Endothelial cell of umbilical vein (primary cell): ENCODE measurements around the gene CACNA1F. TPM values are rescaled to one million over a fixed set of nuclear protein-coding genes. Genes with fewer than 3 reads are reported as not detected.

Source experiments
- BruUV-seq: library from RNA; stranded (reverse); fragments of 400-500 nt; replicated peaks from 2 replicates; lab custom pipeline; 2021; lab: Mats Ljungman, UMichigan
- CTCF ChIA-PET: fragments of 300-600, 350-600 bp; sonication (Branson Sonifier 250); formaldehyde crosslinking; loops from one replicate; lab custom pipeline; 2021; ENCODE audit warnings: antibody characterized with exemption, inconsistent platforms; lab: Charles Lee
- POLR2A ChIA-PET: fragments of 300-600, 350-600 bp; sonication (Branson Sonifier 250); formaldehyde crosslinking; loops from one replicate; lab custom pipeline; 2021; ENCODE audit warnings: antibody characterized with exemption, inconsistent platforms; lab: Charles Lee
- DNase-seq: peaks from one replicate; pipeline ENCODE4 v3.0.0-alpha.2; 2011; ENCODE audit warnings: low read depth, low spot score
- FAIRE-seq: peaks from 2 replicates; lab custom pipeline; 2011; peaks lifted over from hg19 to GRCh38; lab: Jason Lieb, UNC
- H2AFZ ChIP-seq: 2 replicates; pipeline ENCODE4 v1.6.0; 2012; ENCODE audit warnings: low read depth, low read length, control low read depth, inconsistent platforms
- H3K27ac ChIP-seq: 2 replicates; pipeline ENCODE4 v1.5.1; 2011; ENCODE audit warnings: low read depth, mild to moderate bottlenecking, control low read depth, low read length, moderate library complexity; ENCODE audit not compliant: insufficient read depth
- H3K27me3 ChIP-seq, 2 experiments: 2 replicates each; pipeline versions ENCODE4 v1.6.0 to v1.6.1; 2011; ENCODE audit warnings: low read length in 2 of 2, mixed read lengths in 1 of 2; ENCODE audit not compliant: control insufficient read depth in 2 of 2, insufficient read depth in 2 of 2
- H3K36me3 ChIP-seq, 2 experiments: 2 replicates in 1 of 2; 3 replicates in 1 of 2; pipeline ENCODE4 v1.5.1; 2011; ENCODE audit warnings: low read length in 2 of 2, mild to moderate bottlenecking in 1 of 2, moderate library complexity in 1 of 2; ENCODE audit not compliant: control insufficient read depth in 2 of 2, insufficient read depth in 2 of 2; ENCODE audit errors: extremely low read depth in 1 of 2
- H3K4me1 ChIP-seq: 3 replicates; pipeline ENCODE4 v1.5.1; 2011; ENCODE audit warnings: mild to moderate bottlenecking, low read length; ENCODE audit not compliant: control insufficient read depth, insufficient read depth; ENCODE audit errors: extremely low read depth
- H3K4me2 ChIP-seq: 2 replicates; pipeline ENCODE4 v1.6.1; 2011; ENCODE audit warnings: low read length, control low read depth, mixed read lengths; ENCODE audit not compliant: insufficient read depth
- H3K4me3 ChIP-seq, 3 experiments: fragments of 200-600 bp in 1 of 3; sonication (generic), shearing (Covaris generic) in 1 of 3; replicated peaks in 1 of 3; 2 replicates each; pipeline ENCODE4 v1.5.1; 2011 to 2016; ENCODE audit warnings: control low read depth in 3 of 3, low read length in 3 of 3, mild to moderate bottlenecking in 2 of 3, inconsistent platforms in 1 of 3, low read depth in 1 of 3, moderate library complexity in 1 of 3; ENCODE audit not compliant: insufficient read depth in 1 of 3
- H3K79me2 ChIP-seq: 2 replicates; pipeline ENCODE4 v1.6.0; 2012; ENCODE audit warnings: low read length, inconsistent platforms; ENCODE audit not compliant: control insufficient read depth, insufficient read depth
- H3K9ac ChIP-seq: replicated peaks from 2 replicates; pipeline ENCODE3; 2011; ENCODE audit warnings: low read length, control low read depth; ENCODE audit not compliant: insufficient read depth; ENCODE audit errors: extremely low read depth
- H3K9me1 ChIP-seq: replicated peaks from 3 replicates; pipeline ENCODE4 v1.6.0; 2011; ENCODE audit warnings: mild to moderate bottlenecking, low read length; ENCODE audit not compliant: control insufficient read depth, insufficient read depth; ENCODE audit errors: extremely low read depth
- H3K9me3 ChIP-seq: replicated peaks from 2 replicates; pipeline ENCODE4 v1.5.1; 2012; ENCODE audit warnings: low read length, inconsistent platforms; ENCODE audit not compliant: control insufficient read depth, insufficient read depth
- H4K20me1 ChIP-seq: replicated peaks from 2 replicates; pipeline ENCODE3; 2011; ENCODE audit warnings: mild to moderate bottlenecking, low read length; ENCODE audit not compliant: control insufficient read depth, insufficient read depth; ENCODE audit errors: extremely low read depth
- CTCF ChIP-seq, 2 donors: IDR thresholded peaks; 1 replicate in 1 of 2; 2 replicates in 1 of 2; pipeline ENCODE4 v1.5.1; 2011; ENCODE audit warnings: low read length in 2 of 2, mild to moderate bottlenecking in 2 of 2, moderate library complexity in 2 of 2, control low read depth in 1 of 2, inconsistent platforms in 1 of 2, low read depth in 1 of 2; ENCODE audit not compliant: insufficient read depth in 1 of 2; ENCODE audit errors: extremely low read depth in 1 of 2
- EZH2 ChIP-seq: IDR thresholded peaks from 2 replicates; pipeline ENCODE4 v1.6.1; 2012; ENCODE audit warnings: borderline replicate concordance, low read depth, mild to moderate bottlenecking, moderate library complexity, low read length, inconsistent platforms; ENCODE audit not compliant: severe bottlenecking
- FOS ChIP-seq: IDR thresholded peaks from 2 replicates; pipeline ENCODE4 v1.6.1; 2011; ENCODE audit warnings: mild to moderate bottlenecking, low read length, moderate library complexity, borderline replicate concordance; ENCODE audit not compliant: insufficient read depth
- GATA2 ChIP-seq: IDR thresholded peaks from 2 replicates; pipeline ENCODE4 v1.7.0; 2011; ENCODE audit warnings: low read depth, mild to moderate bottlenecking, moderate library complexity, mixed read lengths, low read length; ENCODE audit not compliant: insufficient read length, insufficient read depth
- JUN ChIP-seq: IDR thresholded peaks from 2 replicates; pipeline ENCODE4 v1.6.1; 2011; ENCODE audit warnings: borderline replicate concordance, low read depth; ENCODE audit not compliant: insufficient read length, insufficient read depth
- MAX ChIP-seq: IDR thresholded peaks from 2 replicates; pipeline ENCODE4 v1.6.1; 2011; ENCODE audit not compliant: insufficient read depth, insufficient read length
- MYC ChIP-seq: IDR thresholded peaks from one replicate; pipeline ENCODE4 v1.6.1; 2011; ENCODE audit warnings: mild to moderate bottlenecking, low read depth, low read length
- POLR2A ChIP-seq: IDR thresholded peaks from 2 replicates; pipeline ENCODE4 v1.6.1; 2012; ENCODE audit warnings: low read depth, mild to moderate bottlenecking, control low read depth, low read length
- POLR2AphosphoS5 ChIP-seq: IDR thresholded peaks from 2 replicates; pipeline ENCODE4 v1.6.1; 2012; ENCODE audit warnings: low read depth, mild to moderate bottlenecking, control low read depth, low read length, moderate library complexity; ENCODE audit not compliant: insufficient read depth
- dilution Hi-C: fragments of 300-500 bp; cut with MboI; formaldehyde crosslinking; loops from one replicate; pipeline ENCODE4 v1.15.0; 2019; ENCODE audit warnings: low sequenced_read_pairs; ENCODE audit not compliant: extremely low pct_ligation_motif_present
- intact Hi-C: fragments of 100-400 bp; cut with micrococcal nuclease; formaldehyde crosslinking; loops from one replicate; pipeline ENCODE4 v1.10.0; 2022
- polyA plus RNA-seq, 4 experiments: library from polyadenylated mRNA; depleted of rRNA in 3 of 4; stranded (reverse) in 3 of 4; unstranded in 1 of 4; fragments of >200 nt; gene quantifications; 2 replicates each; pipeline versions ENCODE4 v1.2.1 to v1.2.3, GENCODE V29; 2011 to 2012; ENCODE audit warnings: missing spikeins in 1 of 4
- total RNA-seq: library from RNA; stranded (reverse); gene quantifications from 2 replicates; pipeline ENCODE4 v1.2.3, GENCODE V29; 2021

CACNA1F gene
- total and polyA plus RNA-seq, 2 donors (not counting 3 experiments of a cell fraction or from before 2014, with no cell fraction given) = not detected

- CTCF ChIA-PET = interaction anchor here (3.6 kb wide), 1 partner anchor 9 kb away, joined by 16 read pairs; no protein-coding TSS in a partner anchor
Measured at GRCh38 chrX:49164589-49165360, 68.4 kb downstream of the CACNA1F start.

More at GRCh38 chrX:49164589-49165360, 68.4 kb downstream of the CACNA1F start:
- dilution Hi-C loops = no loop called here
- TF ChIP-seq JUN = no peak
- TF ChIP-seq FOS = no peak
- no peak for TF ChIP-seq GATA2
- TF ChIP-seq CTCF (IDR thresholded peaks at IDR 0.05; ENCODE audit: extremely low read depth in 1 of 2, insufficient read depth in 1 of 2, low read depth in 1 of 2, low read length in 2 of 2) = no peak
- no peak for TF ChIP-seq POLR2AphosphoS5
- TF ChIP-seq MYC = no peak
- TF ChIP-seq POLR2A = no peak
- TF ChIP-seq EZH2 = no peak
- no peak for TF ChIP-seq MAX
- intact Hi-C loops = loop anchor here (1.0 to 5.0 kb wide), 2 partner anchors 41 to 122 kb away; partner anchors contain the start of genes GPKOW and TFE3
- Histone ChIP-seq H3K4me1 (peaks cover 21% of the 10 kb centered on the region), H4K20me1 (no peaks in the 10 kb centered on the region), H3K9me3 (no peaks in the 10 kb centered on the region), H3K4me3 (no peak overlapping the region), H3K4me2 (no peak overlapping the region), H3K79me2 (no peaks in the 10 kb centered on the region), H3K27ac (no peak overlapping the region), H3K9me1 (no peaks in the 10 kb centered on the region), H2AFZ (no peak overlapping the region), H3K36me3 (no peaks in the 10 kb centered on the region), H3K27me3 (no peaks in the 10 kb centered on the region), H3K9ac (no peak overlapping the region)
- FAIRE-seq (no peak), DNase-seq (no peak)
- POLR2A ChIA-PET = no interaction called here
- no TSS peak for BruUV-seq
